GM12878 (cell line): Measurements from ENCODE around the gene MFSD11. TPM values are rescaled to one million over a fixed set of nuclear protein-coding genes. Genes with fewer than 3 reads are reported as not detected.

ENCODE experiments used
- ATF7 ChIP-seq: fragments of 450-650 bp; IDR thresholded peaks from 2 replicates; pipeline ENCODE4 v1.6.1; 2016; ENCODE audit warnings: low read depth, mild to moderate bottlenecking
- BHLHE40 ChIP-seq, 2 experiments: fragments of 450-650 bp in 1 of 2; IDR thresholded peaks; 2 replicates each; pipeline ENCODE4 v1.6.1; 2011 to 2017; ENCODE audit warnings: low read depth in 2 of 2, borderline replicate concordance in 1 of 2, improper control_type of control experiment in 1 of 2, low read length in 1 of 2, mild to moderate bottlenecking in 1 of 2
- CREM ChIP-seq: IDR thresholded peaks from 2 replicates; pipeline ENCODE4 v1.6.1; 2014; ENCODE audit warnings: antibody characterized with exemption, low read depth
- HDAC2 ChIP-seq: fragments of 200-600 bp; sonication (generic); IDR thresholded peaks from 2 replicates; pipeline ENCODE4 v1.6.1; 2017
- IKZF1 ChIP-seq: fragments of 450-650 bp; conservative IDR thresholded peaks from 2 replicates; pipeline ENCODE4 v1.6.1; 2017; ENCODE audit warnings: antibody characterized with exemption, mild to moderate bottlenecking
- KAT2A ChIP-seq: conservative IDR thresholded peaks from 2 replicates; pipeline ENCODE4 v1.6.1; 2011; ENCODE audit warnings: low read depth, low read length; ENCODE audit not compliant: control insufficient read depth
- KLF5 ChIP-seq: fragments of 450-650 bp; IDR thresholded peaks from 2 replicates; pipeline ENCODE4 v1.6.1; 2014; ENCODE audit warnings: mild to moderate bottlenecking; ENCODE audit not compliant: partially characterized antibody
- MYC ChIP-seq: IDR thresholded peaks from 2 replicates; pipeline ENCODE4 v1.6.1; 2011; ENCODE audit warnings: mild to moderate bottlenecking, low read length, moderate library complexity, inconsistent platforms; ENCODE audit not compliant: insufficient read depth, insufficient replicate concordance, insufficient read length, severe bottlenecking
- NFYB ChIP-seq: IDR thresholded peaks from 2 replicates; pipeline ENCODE4 v1.6.1; 2011; ENCODE audit warnings: low read depth, mild to moderate bottlenecking, low read length, improper control_type of control experiment, moderate library complexity; ENCODE audit not compliant: insufficient read depth
- PAX8 ChIP-seq: fragments of 450-650 bp; IDR thresholded peaks from 2 replicates; pipeline ENCODE4 v1.6.1; 2017; ENCODE audit warnings: mild to moderate bottlenecking, moderate library complexity
- POLR2AphosphoS5 ChIP-seq: IDR thresholded peaks from 2 replicates; pipeline ENCODE4 v1.6.1; 2011; ENCODE audit warnings: mild to moderate bottlenecking, low read length, inconsistent platforms
- RAD51 ChIP-seq: fragments of 450-650 bp; IDR thresholded peaks from 2 replicates; pipeline ENCODE4 v1.6.1; 2016; ENCODE audit warnings: moderate library complexity, mild to moderate bottlenecking, inconsistent platforms
- RUNX3 ChIP-seq: IDR thresholded peaks from 2 replicates; pipeline ENCODE4 v1.6.1; 2012; ENCODE audit warnings: low read length, inconsistent platforms
- SREBF1 ChIP-seq: IDR thresholded peaks from 2 replicates; pipeline ENCODE4 v1.6.1; 2012; ENCODE audit warnings: mild to moderate bottlenecking, low read length
- ZNF24 ChIP-seq: fragments of 450-650 bp; IDR thresholded peaks from 2 replicates; pipeline ENCODE4 v1.6.1; 2017; ENCODE audit warnings: antibody characterized with exemption, mild to moderate bottlenecking
- polyA plus RNA-seq, 11 experiments: library from polyadenylated mRNA; depleted of rRNA in 4 of 11; unstranded in 6 of 11; stranded (reverse) in 5 of 11; fragments of >200 nt; fragmentation: Nextera tagmentation in 4 of 11; fragmentation: Illumina TruSeq in 1 of 11; extraction: Ambion mirVana in 4 of 11; extraction: Trizol in 1 of 11; gene quantifications; 1 replicate in 1 of 11; 2 replicates in 10 of 11; pipeline versions ENCODE4 v1.2.1 to v1.2.3, GENCODE V29; 2011 to 2016; ENCODE audit warnings: inconsistent platforms in 2 of 11, missing spikeins in 2 of 11, low read depth in 1 of 11
- total RNA-seq, 4 experiments: library from RNA; depleted of rRNA in 3 of 4; stranded (reverse); fragments of >200 nt in 3 of 4; fragmentation: Illumina TruSeq in 1 of 4; extraction: Trizol in 1 of 4; gene quantifications; 2 replicates each; pipeline versions ENCODE4 v1.2.1 to v1.2.3, GENCODE V29; 2013 to 2021
- TF ChIP-seq, protein P1 (sequence below): fragments of 450-650 bp; IDR thresholded peaks from 2 replicates; pipeline ENCODE4 v1.6.1; 2017; ENCODE audit warnings: low read depth, mild to moderate bottlenecking, moderate library complexity
- TF ChIP-seq, protein P2 (sequence below): IDR thresholded peaks from 2 replicates; pipeline ENCODE4 v1.6.1; 2011; ENCODE audit warnings: borderline replicate concordance, low read depth, mild to moderate bottlenecking, moderate library complexity, low read length; ENCODE audit not compliant: insufficient read depth, poor library complexity, severe bottlenecking
- TF ChIP-seq, protein P3 (sequence below): IDR thresholded peaks from 2 replicates; pipeline ENCODE4 v1.6.1; 2011; ENCODE audit warnings: low read depth, low read length, improper control_type of control experiment, borderline replicate concordance
- TF ChIP-seq, protein P4 (sequence below): fragments of 450-650 bp; IDR thresholded peaks from 2 replicates; pipeline ENCODE4 v1.6.1; 2014; ENCODE audit warnings: mild to moderate bottlenecking
- TF ChIP-seq, protein P5 (sequence below): fragments of 450-650 bp; IDR thresholded peaks from 2 replicates; pipeline ENCODE4 v1.6.1; 2017; ENCODE audit warnings: mild to moderate bottlenecking
- TF ChIP-seq, protein P6 (sequence below): fragments of 450-650 bp; IDR thresholded peaks from 2 replicates; pipeline ENCODE4 v1.6.1; 2018; ENCODE audit warnings: borderline replicate concordance, mild to moderate bottlenecking; ENCODE audit not compliant: partially characterized antibody

Gene MFSD11
- total and polyA plus RNA-seq, 10 of the 15 experiments (the other 5 are each of a cell fraction or from before 2014, with no cell fraction given), result 11.0 to 19.4 (median 15.5) TPM

DNA sequence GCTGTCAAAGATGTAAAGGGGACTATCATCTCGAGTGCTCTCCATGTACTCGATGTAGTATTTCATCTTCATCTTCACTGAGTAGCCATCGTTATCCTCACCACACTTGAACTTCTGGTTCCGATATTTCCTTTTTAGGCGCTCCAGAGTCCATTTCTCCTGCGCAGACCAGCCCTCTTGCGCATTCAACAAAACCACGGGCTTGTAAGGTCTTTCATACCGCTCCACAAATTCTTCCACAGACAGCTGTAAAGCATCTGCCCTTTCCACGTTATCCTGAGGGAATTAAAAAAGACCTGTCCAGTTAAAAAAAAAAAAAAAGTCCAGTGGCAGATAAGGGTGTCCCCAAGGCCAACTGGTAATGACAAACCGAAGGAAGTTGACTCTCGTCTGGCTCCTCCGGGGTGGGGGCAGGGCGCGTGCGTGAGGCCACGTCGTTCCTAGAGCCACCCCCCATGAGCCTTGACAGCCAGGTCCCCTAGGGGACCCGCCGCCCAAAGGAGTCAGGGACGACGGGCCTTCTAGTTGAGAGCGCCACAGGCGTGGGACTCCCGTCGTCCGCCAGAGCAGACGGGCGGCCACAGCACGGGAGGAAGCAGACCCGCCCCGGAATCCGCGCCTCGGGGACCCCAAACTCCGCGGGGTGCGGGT, 12.2 kb upstream of the MFSD11 start (continued):
- TF ChIP-seq POLR2AphosphoS5, result no peak
- TF ChIP-seq MYC, result no peak
- TF ChIP-seq, protein P1, sequence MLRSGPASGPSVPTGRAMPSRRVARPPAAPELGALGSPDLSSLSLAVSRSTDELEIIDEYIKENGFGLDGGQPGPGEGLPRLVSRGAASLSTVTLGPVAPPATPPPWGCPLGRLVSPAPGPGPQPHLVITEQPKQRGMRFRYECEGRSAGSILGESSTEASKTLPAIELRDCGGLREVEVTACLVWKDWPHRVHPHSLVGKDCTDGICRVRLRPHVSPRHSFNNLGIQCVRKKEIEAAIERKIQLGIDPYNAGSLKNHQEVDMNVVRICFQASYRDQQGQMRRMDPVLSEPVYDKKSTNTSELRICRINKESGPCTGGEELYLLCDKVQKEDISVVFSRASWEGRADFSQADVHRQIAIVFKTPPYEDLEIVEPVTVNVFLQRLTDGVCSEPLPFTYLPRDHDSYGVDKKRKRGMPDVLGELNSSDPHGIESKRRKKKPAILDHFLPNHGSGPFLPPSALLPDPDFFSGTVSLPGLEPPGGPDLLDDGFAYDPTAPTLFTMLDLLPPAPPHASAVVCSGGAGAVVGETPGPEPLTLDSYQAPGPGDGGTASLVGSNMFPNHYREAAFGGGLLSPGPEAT, result 0 out of 2 replicates have a peak, but pooled peaks have one; percentile 11
- TF ChIP-seq, protein P2, sequence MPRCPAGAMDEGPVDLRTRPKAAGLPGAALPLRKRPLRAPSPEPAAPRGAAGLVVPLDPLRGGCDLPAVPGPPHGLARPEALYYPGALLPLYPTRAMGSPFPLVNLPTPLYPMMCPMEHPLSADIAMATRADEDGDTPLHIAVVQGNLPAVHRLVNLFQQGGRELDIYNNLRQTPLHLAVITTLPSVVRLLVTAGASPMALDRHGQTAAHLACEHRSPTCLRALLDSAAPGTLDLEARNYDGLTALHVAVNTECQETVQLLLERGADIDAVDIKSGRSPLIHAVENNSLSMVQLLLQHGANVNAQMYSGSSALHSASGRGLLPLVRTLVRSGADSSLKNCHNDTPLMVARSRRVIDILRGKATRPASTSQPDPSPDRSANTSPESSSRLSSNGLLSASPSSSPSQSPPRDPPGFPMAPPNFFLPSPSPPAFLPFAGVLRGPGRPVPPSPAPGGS, result no peak
- TF ChIP-seq KAT2A, result no peak
- TF ChIP-seq, protein P3, sequence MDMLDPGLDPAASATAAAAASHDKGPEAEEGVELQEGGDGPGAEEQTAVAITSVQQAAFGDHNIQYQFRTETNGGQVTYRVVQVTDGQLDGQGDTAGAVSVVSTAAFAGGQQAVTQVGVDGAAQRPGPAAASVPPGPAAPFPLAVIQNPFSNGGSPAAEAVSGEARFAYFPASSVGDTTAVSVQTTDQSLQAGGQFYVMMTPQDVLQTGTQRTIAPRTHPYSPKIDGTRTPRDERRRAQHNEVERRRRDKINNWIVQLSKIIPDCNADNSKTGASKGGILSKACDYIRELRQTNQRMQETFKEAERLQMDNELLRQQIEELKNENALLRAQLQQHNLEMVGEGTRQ, result no peak
- TF ChIP-seq CREM, result no peak
- no peak for TF ChIP-seq PAX8
- TF ChIP-seq ZNF24, result no peak
- TF ChIP-seq RUNX3, result no peak
- no peak for TF ChIP-seq NFYB
- no peak for TF ChIP-seq HDAC2
- TF ChIP-seq, protein P4, sequence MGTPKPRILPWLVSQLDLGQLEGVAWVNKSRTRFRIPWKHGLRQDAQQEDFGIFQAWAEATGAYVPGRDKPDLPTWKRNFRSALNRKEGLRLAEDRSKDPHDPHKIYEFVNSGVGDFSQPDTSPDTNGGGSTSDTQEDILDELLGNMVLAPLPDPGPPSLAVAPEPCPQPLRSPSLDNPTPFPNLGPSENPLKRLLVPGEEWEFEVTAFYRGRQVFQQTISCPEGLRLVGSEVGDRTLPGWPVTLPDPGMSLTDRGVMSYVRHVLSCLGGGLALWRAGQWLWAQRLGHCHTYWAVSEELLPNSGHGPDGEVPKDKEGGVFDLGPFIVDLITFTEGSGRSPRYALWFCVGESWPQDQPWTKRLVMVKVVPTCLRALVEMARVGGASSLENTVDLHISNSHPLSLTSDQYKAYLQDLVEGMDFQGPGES, result no peak
- TF ChIP-seq, protein P5, sequence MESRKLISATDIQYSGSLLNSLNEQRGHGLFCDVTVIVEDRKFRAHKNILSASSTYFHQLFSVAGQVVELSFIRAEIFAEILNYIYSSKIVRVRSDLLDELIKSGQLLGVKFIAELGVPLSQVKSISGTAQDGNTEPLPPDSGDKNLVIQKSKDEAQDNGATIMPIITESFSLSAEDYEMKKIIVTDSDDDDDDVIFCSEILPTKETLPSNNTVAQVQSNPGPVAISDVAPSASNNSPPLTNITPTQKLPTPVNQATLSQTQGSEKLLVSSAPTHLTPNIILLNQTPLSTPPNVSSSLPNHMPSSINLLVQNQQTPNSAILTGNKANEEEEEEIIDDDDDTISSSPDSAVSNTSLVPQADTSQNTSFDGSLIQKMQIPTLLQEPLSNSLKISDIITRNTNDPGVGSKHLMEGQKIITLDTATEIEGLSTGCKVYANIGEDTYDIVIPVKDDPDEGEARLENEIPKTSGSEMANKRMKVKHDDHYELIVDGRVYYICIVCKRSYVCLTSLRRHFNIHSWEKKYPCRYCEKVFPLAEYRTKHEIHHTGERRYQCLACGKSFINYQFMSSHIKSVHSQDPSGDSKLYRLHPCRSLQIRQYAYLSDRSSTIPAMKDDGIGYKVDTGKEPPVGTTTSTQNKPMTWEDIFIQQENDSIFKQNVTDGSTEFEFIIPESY, result no peak
- TF ChIP-seq RAD51, result no peak
- no peak for TF ChIP-seq KLF5
- TF ChIP-seq BHLHE40 (IDR thresholded peaks at IDR 0.05; ENCODE audit: borderline replicate concordance in 1 of 2, low read depth in 2 of 2, low read length in 1 of 2), result peak; percentile 49 to 57; a peak in 3 of 4 replicates
- no peak for TF ChIP-seq IKZF1
- TF ChIP-seq, protein P6, sequence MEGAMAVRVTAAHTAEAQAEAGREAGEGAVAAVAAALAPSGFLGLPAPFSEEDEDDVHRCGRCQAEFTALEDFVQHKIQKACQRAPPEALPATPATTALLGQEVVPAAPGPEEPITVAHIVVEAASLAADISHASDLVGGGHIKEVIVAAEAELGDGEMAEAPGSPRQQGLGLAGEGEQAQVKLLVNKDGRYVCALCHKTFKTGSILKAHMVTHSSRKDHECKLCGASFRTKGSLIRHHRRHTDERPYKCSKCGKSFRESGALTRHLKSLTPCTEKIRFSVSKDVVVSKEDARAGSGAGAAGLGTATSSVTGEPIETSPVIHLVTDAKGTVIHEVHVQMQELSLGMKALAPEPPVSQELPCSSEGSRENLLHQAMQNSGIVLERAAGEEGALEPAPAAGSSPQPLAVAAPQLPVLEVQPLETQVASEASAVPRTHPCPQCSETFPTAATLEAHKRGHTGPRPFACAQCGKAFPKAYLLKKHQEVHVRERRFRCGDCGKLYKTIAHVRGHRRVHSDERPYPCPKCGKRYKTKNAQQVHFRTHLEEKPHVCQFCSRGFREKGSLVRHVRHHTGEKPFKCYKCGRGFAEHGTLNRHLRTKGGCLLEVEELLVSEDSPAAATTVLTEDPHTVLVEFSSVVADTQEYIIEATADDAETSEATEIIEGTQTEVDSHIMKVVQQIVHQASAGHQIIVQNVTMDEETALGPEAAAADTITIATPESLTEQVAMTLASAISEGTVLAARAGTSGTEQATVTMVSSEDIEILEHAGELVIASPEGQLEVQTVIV, result no peak
- TF ChIP-seq SREBF1, result no peak
- peak; percentile 27; the same call in 1 of the 2 replicates for TF ChIP-seq ATF7
